Dedifferentiated amniotic fluid mesenchymal stem cell (primary cell): ENCODE results near the gene EHD1.

Experiments
- DNase-seq: peaks from one replicate; pipeline ENCODE4 v3.0.0-alpha.2; 2016; ENCODE audit errors: extremely low spot score

The EHD1 gene

GRCh38 chr11:64890522-64890939, 12.1 kb upstream of the EHD1 start:
- no peak for DNase-seq

- no peak for DNase-seq
Measured at GRCh38 chr11:64888729-64889511, 10.5 kb upstream of the EHD1 start.

- no peak for DNase-seq
Measured at GRCh38 chr11:64888406-64888728, 9.9 kb upstream of the EHD1 start.

GRCh38 chr11:64887757-64888405, 9.5 kb upstream of the EHD1 start:
- DNase-seq = no peak

- DNase-seq = no peak
Measured at GRCh38 chr11:64887234-64887756, 8.9 kb upstream of the EHD1 start.

GRCh38 chr11:64885367-64886286, 7.2 kb upstream of the EHD1 start:
- DNase-seq = no peak

GRCh38 chr11:64884019-64884418, 5.6 kb upstream of the EHD1 start:
- no peak for DNase-seq

GRCh38 chr11:64883575-64883974, 5.2 kb upstream of the EHD1 start:
- no peak for DNase-seq

- no peak for DNase-seq
Measured at GRCh38 chr11:64882243-64882642, 3.8 kb upstream of the EHD1 start.

GRCh38 chr11:64881476-64881875, 3.1 kb upstream of the EHD1 start:
- no peak for DNase-seq

- no peak for DNase-seq
Measured at GRCh38 chr11:64880240-64881001, 2.0 kb upstream of the EHD1 start.

- DNase-seq = no peak
Measured at GRCh38 chr11:64879244-64879900, 951 bp upstream of the EHD1 start.

- peak; percentile 21 for DNase-seq
Measured at GRCh38 chr11:64878223-64878493, 263 bp downstream of the EHD1 start.

GRCh38 chr11:64877390-64878222, 815 bp downstream of the EHD1 start:
- DNase-seq = no peak

GRCh38 chr11:64876835-64877341, 1.5 kb downstream of the EHD1 start:
- DNase-seq = peak; percentile 90

- no peak for DNase-seq
Measured at GRCh38 chr11:64876229-64876750, 2.1 kb downstream of the EHD1 start.

GRCh38 chr11:64875369-64876228, 2.8 kb downstream of the EHD1 start:
- no peak for DNase-seq

- no peak for DNase-seq
Measured at GRCh38 chr11:64874308-64875240, 3.8 kb downstream of the EHD1 start.
